ENCODE results near the gene RAB1A. TPM values are rescaled to one million over a fixed set of nuclear protein-coding genes. Genes with fewer than 3 reads are reported as not detected.

RAB1A gene
- total RNA-seq, 1 donor from 2014 or later = 114 TPM

DNA sequence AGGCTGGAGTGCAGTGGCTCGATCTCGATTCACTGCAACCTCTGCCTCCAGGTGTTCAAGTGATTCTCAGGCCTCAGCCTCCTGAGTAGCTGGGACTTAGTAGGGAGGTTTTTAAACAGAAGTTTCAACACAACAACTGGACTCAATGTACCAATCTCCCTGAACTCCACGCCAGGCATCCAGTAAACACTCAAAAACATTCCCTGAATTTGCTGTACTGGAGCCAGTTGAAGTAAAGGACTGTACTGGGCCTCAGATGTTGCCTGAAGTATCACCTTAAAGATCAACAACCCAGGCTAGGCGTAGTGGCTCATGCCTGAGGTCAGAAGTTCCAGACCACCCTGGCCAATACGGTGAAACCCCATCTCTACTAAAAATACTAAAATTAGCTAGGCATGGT, 22.4 kb downstream of the RAB1A start:
- FAIRE-seq (no peak), DNase-seq (ENCODE audit: low read depth) (no peak)
- Histone ChIP-seq H3K36me3 (ENCODE audit: control insufficient read depth, insufficient read depth, low read length) (peaks cover 6% of the 10 kb centered on the region), H3K4me3 (ENCODE audit: low read depth, low read length) (no peak overlapping the region), H3K27me3 (ENCODE audit: control insufficient read depth, insufficient read depth, low read length) (no peaks in the 10 kb centered on the region)
- TF ChIP-seq CTCF (IDR thresholded peaks at IDR 0.05; ENCODE audit: insufficient read depth, low read length, severe bottlenecking) = no peak

GRCh38 chr2:65103013-65103715, 26.7 kb downstream of the RAB1A start:
- no peak for FAIRE-seq

GRCh38 chr2:65101071-65101470, 28.8 kb downstream of the RAB1A start:
- Histone ChIP-seq H3K4me3 (ENCODE audit: low read depth, low read length) (no peak overlapping the region), H3K27me3 (ENCODE audit: control insufficient read depth, insufficient read depth, low read length) (no peaks in the 10 kb centered on the region), H3K36me3 (ENCODE audit: control insufficient read depth, insufficient read depth, low read length) (peaks cover 10% of the 10 kb centered on the region)
- FAIRE-seq = no peak
- DNase-seq (ENCODE audit: low read depth) = no peak
- no peak for TF ChIP-seq CTCF (IDR thresholded peaks at IDR 0.05; ENCODE audit: insufficient read depth, low read length, severe bottlenecking)

More at GRCh38 chr2:65103013-65103715, 26.7 kb downstream of the RAB1A start:
- TF ChIP-seq CTCF (IDR thresholded peaks at IDR 0.05; ENCODE audit: insufficient read depth, low read length, severe bottlenecking) = no peak
- Histone ChIP-seq H3K36me3 (ENCODE audit: control insufficient read depth, insufficient read depth, low read length) (peaks cover 9% of the 10 kb centered on the region), H3K4me3 (ENCODE audit: low read depth, low read length) (no peak overlapping the region), H3K27me3 (ENCODE audit: control insufficient read depth, insufficient read depth, low read length) (no peaks in the 10 kb centered on the region)
- DNase-seq (ENCODE audit: low read depth) = no peak

- H3K27me3 ChIP-seq (ENCODE audit: control insufficient read depth, insufficient read depth, low read length) = no peaks in the 10 kb centered on the region
- no peak for TF ChIP-seq CTCF (IDR thresholded peaks at IDR 0.05; ENCODE audit: insufficient read depth, low read length, severe bottlenecking)
- H3K36me3 ChIP-seq (ENCODE audit: control insufficient read depth, insufficient read depth, low read length) = peaks cover 8% of the 10 kb centered on the region
- FAIRE-seq (no peak), DNase-seq (ENCODE audit: low read depth) (no peak)
- no peak overlapping the region for H3K4me3 ChIP-seq (ENCODE audit: low read depth, low read length)
Measured at GRCh38 chr2:65098741-65099140, 31.2 kb downstream of the RAB1A start.

GRCh38 chr2:65097844-65098243, 32.1 kb downstream of the RAB1A start:
- no peak for FAIRE-seq
- no peak for DNase-seq (ENCODE audit: low read depth)
- no peak overlapping the region for H3K4me3 ChIP-seq (ENCODE audit: low read depth, low read length)
- no peaks in the 10 kb centered on the region for H3K27me3 ChIP-seq (ENCODE audit: control insufficient read depth, insufficient read depth, low read length)
- H3K36me3 ChIP-seq (ENCODE audit: control insufficient read depth, insufficient read depth, low read length) = peaks cover 8% of the 10 kb centered on the region
- no peak for TF ChIP-seq CTCF (IDR thresholded peaks at IDR 0.05; ENCODE audit: insufficient read depth, low read length, severe bottlenecking)

- Histone ChIP-seq H3K4me3 (ENCODE audit: low read depth, low read length) (no peak overlapping the region), H3K27me3 (ENCODE audit: control insufficient read depth, insufficient read depth, low read length) (no peaks in the 10 kb centered on the region), H3K36me3 (ENCODE audit: control insufficient read depth, insufficient read depth, low read length) (peaks cover 8% of the 10 kb centered on the region)
- no peak for DNase-seq (ENCODE audit: low read depth)
- no peak for TF ChIP-seq CTCF (IDR thresholded peaks at IDR 0.05; ENCODE audit: insufficient read depth, low read length, severe bottlenecking)
- FAIRE-seq = no peak
Measured at GRCh38 chr2:65096948-65097347, 33.0 kb downstream of the RAB1A start.

All from bronchial epithelial cell (primary cell).